Measurements from ENCODE around the gene LUZP1.

Gene LUZP1

DNA sequence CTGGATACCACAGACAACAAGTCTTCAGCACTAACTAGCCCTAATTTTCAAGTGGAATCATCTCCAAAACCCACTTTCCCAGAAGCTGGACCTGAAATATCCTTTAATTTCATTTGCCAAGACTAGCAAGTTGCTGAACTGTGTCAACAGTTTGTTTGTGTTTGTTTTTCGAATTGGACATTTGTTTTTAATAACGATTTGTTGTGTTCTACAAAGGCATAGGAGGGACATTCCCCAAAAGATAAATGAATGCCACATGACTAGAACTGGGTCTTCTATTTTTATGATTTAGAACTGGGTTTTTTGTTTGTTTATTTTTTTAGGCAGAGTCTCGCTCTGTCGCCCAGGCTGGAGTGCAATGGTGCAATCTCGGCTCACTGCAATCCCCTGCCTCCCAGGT, 17.9 kb downstream of the LUZP1 start:
- no peak for DNase-seq

- no peak for DNase-seq
Measured at GRCh38 chr1:23150125-23150524, 18.5 kb downstream of the LUZP1 start.

- DNase-seq: no peak
Measured at GRCh38 chr1:23149114-23149513, 19.5 kb downstream of the LUZP1 start.

GRCh38 chr1:23148084-23148483, 20.6 kb downstream of the LUZP1 start:
- DNase-seq: no peak

- no peak for DNase-seq
Measured at GRCh38 chr1:23140940-23141596, 27.6 kb downstream of the LUZP1 start.

- DNase-seq: no peak
Measured at GRCh38 chr1:23135268-23135667, 33.4 kb downstream of the LUZP1 start.

- no peak for DNase-seq
Measured at GRCh38 chr1:23134055-23134454, 34.6 kb downstream of the LUZP1 start.

DNA sequence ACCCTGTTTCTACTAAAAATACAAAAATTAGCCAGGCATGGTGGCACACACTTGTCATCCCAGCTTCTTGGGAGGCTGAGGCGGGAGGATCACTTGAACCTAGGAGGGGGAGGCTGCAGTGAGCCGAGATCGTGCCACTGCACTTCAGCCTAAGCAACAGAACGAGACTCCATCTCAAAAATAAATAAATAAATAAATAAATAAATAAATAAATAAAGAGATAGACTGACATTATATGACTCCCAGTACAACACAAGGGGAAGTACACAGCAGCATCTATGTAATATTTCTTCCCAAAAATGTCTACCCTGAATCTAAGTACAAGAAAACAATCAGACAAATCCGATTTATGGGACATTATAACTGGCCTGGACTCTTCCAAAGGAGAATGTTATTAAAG, 35.1 kb downstream of the LUZP1 start:
- no peak for DNase-seq

- no peak for DNase-seq
Measured at GRCh38 chr1:23132033-23132432, 36.6 kb downstream of the LUZP1 start.

- no peak for DNase-seq
Measured at GRCh38 chr1:23129846-23130245, 38.8 kb downstream of the LUZP1 start.

- no peak for DNase-seq
Measured at GRCh38 chr1:23126801-23127200, 41.9 kb downstream of the LUZP1 start.

GRCh38 chr1:23126200-23126599, 42.5 kb downstream of the LUZP1 start:
- no peak for DNase-seq

GRCh38 chr1:23125489-23125888, 43.2 kb downstream of the LUZP1 start:
- no peak for DNase-seq

GRCh38 chr1:23124259-23125026, 44.2 kb downstream of the LUZP1 start:
- no peak for DNase-seq

DNA sequence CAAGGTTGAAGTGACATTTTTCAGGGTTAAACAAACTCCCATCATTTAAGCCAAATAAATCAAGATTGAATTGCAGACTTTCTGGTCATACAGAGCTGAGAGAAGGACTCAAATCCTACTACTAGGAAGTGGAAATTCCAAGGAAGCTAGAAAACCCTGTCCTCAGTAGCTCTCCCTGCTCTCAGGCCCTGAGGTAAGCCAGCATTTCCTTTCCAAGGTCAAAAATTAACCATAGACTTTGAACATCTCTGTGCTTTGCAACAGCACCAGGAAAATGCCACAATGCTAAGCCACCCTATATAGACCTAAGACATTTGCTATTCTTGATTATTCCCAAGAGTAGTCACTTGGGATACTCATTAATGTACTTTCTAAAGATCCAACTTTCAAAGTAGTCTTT, 45.1 kb downstream of the LUZP1 start:
- no peak for DNase-seq

DNA sequence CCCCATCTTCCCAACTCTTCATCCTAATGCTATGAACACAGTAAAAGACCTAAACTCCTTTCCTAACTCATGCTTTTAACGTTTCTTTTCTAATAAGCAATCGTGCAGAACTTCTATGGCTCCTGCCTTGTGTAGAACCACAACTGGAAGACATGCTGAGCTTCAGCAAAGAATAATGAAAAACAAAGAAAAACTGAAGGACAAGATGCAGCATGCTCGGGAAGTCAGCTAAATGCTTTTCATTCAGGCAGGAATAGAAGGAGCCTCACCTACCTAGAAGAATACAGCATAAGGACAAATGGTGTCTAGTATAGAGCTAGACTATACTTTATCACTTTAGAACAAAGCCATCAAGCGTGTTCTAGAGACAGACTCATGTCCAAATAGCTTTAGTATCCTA, 45.9 kb downstream of the LUZP1 start:
- no peak for DNase-seq

DNA sequence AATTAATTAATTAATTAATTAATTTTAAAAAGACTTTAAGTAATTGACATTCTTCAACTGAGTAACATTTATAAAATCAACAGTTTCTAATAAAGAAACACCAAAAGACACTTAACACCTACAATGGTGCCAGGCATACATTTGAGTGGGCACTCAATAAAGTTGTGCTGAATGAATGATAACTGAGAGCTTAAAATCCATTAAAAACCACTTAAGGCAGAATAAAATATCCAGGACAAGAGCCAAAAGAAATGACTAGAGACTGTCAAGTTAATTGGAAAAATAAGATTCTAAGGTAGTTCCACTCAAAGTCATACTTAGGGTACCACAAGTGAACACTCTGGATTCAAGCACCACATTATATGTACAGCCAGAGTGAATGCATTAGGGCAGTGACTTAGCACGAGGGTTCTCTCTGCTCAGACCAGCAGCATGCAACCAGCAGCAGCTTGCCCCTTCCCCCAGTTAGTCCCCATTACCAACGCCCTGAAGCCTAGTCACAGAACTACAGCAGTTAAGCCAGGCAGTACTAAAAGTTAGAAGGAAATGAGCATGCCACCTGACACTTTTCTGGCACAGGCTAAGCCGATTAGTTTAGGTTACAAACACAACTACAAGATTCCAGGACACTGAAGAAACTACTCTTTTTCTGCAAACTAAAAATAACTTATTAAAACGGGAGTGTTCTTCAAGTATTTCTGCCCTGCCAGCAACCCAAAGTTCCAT, 46.5 kb downstream of the LUZP1 start:
- no peak for DNase-seq

GRCh38 chr1:23120383-23120782, 48.3 kb downstream of the LUZP1 start:
- no peak for DNase-seq

DNA sequence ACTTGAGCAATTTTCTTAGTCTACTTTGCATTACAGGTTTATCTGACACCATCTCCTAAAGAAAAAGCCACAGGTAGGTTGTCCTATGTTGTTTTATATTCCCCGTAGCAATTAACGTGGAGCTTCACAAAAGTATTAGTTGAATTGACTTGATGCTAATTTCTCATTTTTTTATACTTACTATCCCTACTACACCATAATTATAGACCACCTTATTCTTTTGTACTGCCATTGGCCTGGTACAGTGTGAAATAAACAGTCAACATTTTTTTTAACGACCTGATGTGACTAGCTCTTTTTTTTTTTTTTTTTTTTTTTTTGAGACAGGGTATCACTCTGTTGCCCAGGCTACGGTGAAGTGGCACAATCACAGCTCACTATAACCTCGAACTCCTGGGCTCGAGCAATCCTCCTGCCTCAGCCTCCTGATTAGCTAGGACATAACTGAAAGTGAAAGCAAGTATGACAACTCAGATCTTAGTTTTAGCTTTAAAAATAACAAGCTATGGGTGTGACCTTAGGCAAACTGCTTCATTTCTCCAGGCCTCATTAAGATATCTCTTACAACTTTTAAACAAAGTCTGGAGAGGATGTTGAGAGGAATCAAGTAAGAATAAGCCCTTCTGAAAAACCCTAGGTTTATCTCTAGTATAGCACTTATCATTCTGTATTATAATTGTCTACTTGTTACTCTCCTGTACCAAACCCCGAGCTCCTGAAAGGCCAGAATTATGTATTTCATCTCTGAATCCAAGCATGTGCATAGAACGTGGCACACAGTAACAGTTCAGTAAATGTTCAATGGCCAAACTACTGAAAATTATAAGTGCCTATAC, 49.5 kb downstream of the LUZP1 start:
- peak; percentile 29 for DNase-seq

- DNase-seq: no peak
Measured at GRCh38 chr1:23118407-23118806, 50.2 kb downstream of the LUZP1 start.

DNA sequence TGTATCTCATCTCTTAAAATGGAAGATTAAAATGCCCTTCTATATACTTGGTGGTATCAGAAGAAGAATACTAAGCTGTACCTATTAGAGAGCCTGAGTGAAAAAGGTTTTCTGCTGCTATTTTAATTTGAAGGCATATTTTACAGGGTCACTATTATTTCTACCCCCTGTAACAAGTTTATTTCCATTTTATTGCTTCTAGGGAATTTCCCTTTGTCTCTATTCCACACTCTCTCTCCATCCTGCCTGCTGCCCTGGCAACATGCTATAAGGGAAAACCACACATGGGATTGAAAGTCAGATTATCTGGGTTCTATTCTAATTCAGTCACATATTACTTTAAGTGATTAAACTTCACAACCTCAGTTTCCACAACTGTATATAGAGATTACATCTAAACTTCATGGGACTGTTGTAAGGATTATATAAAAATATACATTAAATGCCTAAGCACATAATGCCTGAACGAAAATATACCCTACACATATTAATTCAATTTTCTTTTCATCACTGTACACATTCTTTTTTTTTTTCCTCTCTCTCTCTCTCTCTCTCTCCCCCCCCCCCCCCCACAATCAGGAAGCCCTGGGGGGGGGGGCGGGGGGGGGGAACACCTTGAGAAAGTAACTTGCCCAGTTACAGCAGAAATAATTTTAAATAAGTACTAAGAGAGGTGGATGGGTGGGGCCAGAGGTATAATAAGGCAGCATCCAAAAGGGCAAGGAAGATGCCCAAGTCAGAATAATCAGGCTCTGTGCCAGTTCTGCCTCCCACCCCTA, 51.5 kb downstream of the LUZP1 start:
- DNase-seq: no peak

- no peak for DNase-seq
Measured at GRCh38 chr1:23116216-23116836, 52.3 kb downstream of the LUZP1 start.
